OCI-LY7 (cell line): ENCODE measurements around the gene KLRK1. TPM values are rescaled to one million over a fixed set of nuclear protein-coding genes. Genes with fewer than 3 reads are reported as not detected.
A peak's percentile ranks its signal among the peaks of the same experiment; 100 is the strongest.
"Not testable (repeated sequence)": the region's sequence is repeated elsewhere in the genome, so short reads cannot be mapped to it uniquely, and the experiment has no call there.

Experiments
- BruUV-seq: library from RNA; stranded (reverse); fragments of 400-500 nt; replicated peaks from 2 replicates; lab custom pipeline; 2021; lab: Mats Ljungman, UMichigan
- CTCF ChIA-PET: fragments of 300-600 bp; sonication (Branson Sonifier 250); formaldehyde crosslinking; loops from one replicate; lab custom pipeline; 2022; ENCODE audit warnings: antibody characterized with exemption; ENCODE audit not compliant: unreplicated experiment; lab: Charles Lee
- POLR2A ChIA-PET: fragments of 300-600 bp; sonication (Branson Sonifier 250); formaldehyde crosslinking; loops from one replicate; lab custom pipeline; 2022; ENCODE audit warnings: antibody characterized with exemption; lab: Charles Lee
- DNase-seq: peaks from one replicate; pipeline ENCODE4 v3.0.0-alpha.2; 2015; ENCODE audit warnings: low spot score
- H2AFZ ChIP-seq: fragments of 200-600 bp; sonication (generic), shearing (Covaris generic); 2 replicates; pipeline ENCODE4 v1.6.1; 2014; ENCODE audit warnings: mild to moderate bottlenecking, antibody characterized with exemption, low read length, moderate library complexity
- H3K27ac ChIP-seq: fragments of 200-600 bp; sonication (generic); 2 replicates; pipeline ENCODE4 v1.5.1; 2014; ENCODE audit warnings: mixed run types, low read depth, mild to moderate bottlenecking, moderate library complexity, low read length, inconsistent platforms; ENCODE audit not compliant: poor library complexity, severe bottlenecking
- H3K36me3 ChIP-seq: fragments of 200-600 bp; sonication (generic); 2 replicates; pipeline ENCODE4 v1.6.1; 2014; ENCODE audit warnings: mild to moderate bottlenecking, antibody characterized with exemption, low read length, moderate library complexity, mixed read lengths; ENCODE audit not compliant: insufficient read depth
- H3K4me1 ChIP-seq: fragments of 200-600 bp; sonication (generic); 2 replicates; pipeline ENCODE4 v1.5.1; 2014; ENCODE audit warnings: mild to moderate bottlenecking, low read length; ENCODE audit not compliant: insufficient read depth, poor library complexity, severe bottlenecking
- H3K4me2 ChIP-seq: fragments of 200-600 bp; sonication (generic); 2 replicates; pipeline ENCODE4 v1.6.1; 2014; ENCODE audit warnings: mild to moderate bottlenecking, low read length
- H3K4me3 ChIP-seq: fragments of 200-600 bp; sonication (generic); 2 replicates; pipeline ENCODE4 v1.5.1; 2014; ENCODE audit warnings: mild to moderate bottlenecking, low read depth, low read length; ENCODE audit not compliant: poor library complexity, severe bottlenecking
- H3K79me2 ChIP-seq: fragments of 200-600 bp; sonication (generic); 2 replicates; pipeline ENCODE4 v1.6.1; 2016; ENCODE audit warnings: low read depth, mild to moderate bottlenecking, low read length, moderate library complexity, mixed read lengths; ENCODE audit not compliant: insufficient read depth
- H3K9me2 ChIP-seq: fragments of 200-600 bp; sonication (generic); 2 replicates; pipeline ENCODE4 v1.6.1; 2016; ENCODE audit warnings: mild to moderate bottlenecking, low read length, mixed read lengths; ENCODE audit not compliant: insufficient read depth
- H3K9me3 ChIP-seq: fragments of 200-600 bp; sonication (generic); 2 replicates; pipeline ENCODE4 v1.6.1; 2014; ENCODE audit warnings: mild to moderate bottlenecking, mixed run types, low read length, mixed read lengths
- H4K20me1 ChIP-seq: fragments of 200-600 bp; sonication (generic); 2 replicates; pipeline ENCODE4 v1.6.1; 2014; ENCODE audit warnings: mild to moderate bottlenecking, antibody characterized with exemption, low read length, moderate library complexity, mixed read lengths; ENCODE audit not compliant: insufficient read depth
- CTCF ChIP-seq: fragments of 200-600 bp; sonication (generic); conservative IDR thresholded peaks from 2 replicates; pipeline ENCODE4 v1.5.1; 2014; ENCODE audit warnings: mild to moderate bottlenecking, antibody characterized with exemption, low read length, moderate library complexity, mixed read lengths
- EZH2phosphoT487 ChIP-seq: fragments of 200-600 bp; sonication (generic); IDR thresholded peaks from 2 replicates; pipeline ENCODE4 v1.6.1; 2018; ENCODE audit warnings: low read depth, borderline replicate concordance, mild to moderate bottlenecking, mixed run types, antibody characterized with exemption, low read length, moderate library complexity, mixed read lengths
- intact Hi-C: fragments of 100-400 bp; cut with micrococcal nuclease; formaldehyde crosslinking; loops from one replicate; pipeline ENCODE4 v1.10.0; 2022; ENCODE audit not compliant: unreplicated experiment
- total RNA-seq, 2 experiments: library from RNA; depleted of rRNA in 1 of 2; stranded (reverse); fragments of >200 nt in 1 of 2; shearing (Covaris generic) in 1 of 2; gene quantifications; 2 replicates each; pipeline ENCODE4 v1.2.3, GENCODE V29; 2014 to 2022

KLRK1 gene
- total RNA-seq, 2 experiments from 2014 or later: 26.6 to 35.7 TPM

DNA sequence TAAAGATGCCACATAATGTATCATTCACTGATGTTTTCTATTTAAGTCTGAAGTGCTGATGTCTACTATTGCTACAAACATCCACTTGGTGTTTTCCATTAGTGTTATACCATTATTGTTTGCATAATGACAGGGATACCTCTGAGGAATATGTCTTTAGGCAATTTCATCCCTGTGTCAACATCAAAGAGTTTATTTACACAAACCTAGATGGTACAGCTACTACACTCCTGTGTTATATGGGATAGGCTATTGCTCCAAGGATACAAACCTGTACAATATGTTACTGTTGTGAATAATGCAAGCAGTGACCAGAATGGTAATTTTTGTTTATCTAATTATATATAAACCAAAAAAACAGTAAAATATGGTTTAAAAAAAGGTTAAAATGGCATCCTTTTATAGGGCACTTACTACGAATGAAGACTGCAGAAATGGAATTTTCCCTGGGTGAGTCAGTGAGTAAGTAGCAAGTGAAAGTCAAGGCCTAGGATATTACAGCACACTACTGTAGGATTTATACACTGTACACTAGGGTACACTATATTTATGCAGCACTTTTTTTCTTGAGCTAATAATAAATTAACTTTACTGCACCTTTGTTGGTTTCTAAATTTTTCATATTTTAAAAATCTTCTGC is 34.5 kb upstream of the KLRK1 start:
- H4K20me1 ChIP-seq, DNase-seq, H3K4me3 ChIP-seq, POLR2A ChIA-PET, H3K9me2 ChIP-seq, H3K36me3 ChIP-seq, H3K9me3 ChIP-seq, H3K27ac ChIP-seq, H3K4me1 ChIP-seq, H3K4me2 ChIP-seq, H2AFZ ChIP-seq, intact Hi-C loops, CTCF ChIA-PET, BruUV-seq, H3K79me2 ChIP-seq: not testable (repeated sequence)

DNA sequence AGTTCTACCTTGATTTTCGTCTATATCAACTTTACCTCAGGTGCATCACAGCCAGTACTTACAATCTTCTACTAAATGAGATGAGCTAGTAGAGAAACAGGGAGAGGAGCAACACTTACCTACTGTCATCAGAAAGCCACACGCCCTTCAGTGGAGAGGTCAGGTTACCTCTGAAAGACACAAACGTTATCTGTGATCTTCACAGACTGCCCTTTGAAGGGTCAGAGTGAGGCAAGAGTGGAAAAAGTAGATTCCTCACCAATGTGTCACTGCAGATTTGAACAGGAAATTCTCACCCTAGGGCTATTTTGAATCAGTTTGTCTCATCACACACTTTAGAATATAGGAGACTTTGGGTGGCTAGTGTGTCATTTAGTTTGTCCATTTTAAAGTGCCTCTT is 32.3 kb upstream of the KLRK1 start:
- H2AFZ ChIP-seq, H3K9me2 ChIP-seq, intact Hi-C loops, CTCF ChIA-PET, H3K27ac ChIP-seq, H4K20me1 ChIP-seq, H3K4me3 ChIP-seq, H3K4me1 ChIP-seq, BruUV-seq, H3K4me2 ChIP-seq, POLR2A ChIA-PET, H3K9me3 ChIP-seq, DNase-seq, H3K36me3 ChIP-seq, H3K79me2 ChIP-seq: not testable (repeated sequence)

GRCh38 chr12:10420334-10420733 is 30.5 kb upstream of the KLRK1 start, which contains the start of gene KLRC3:
Gene KLRC3, minus strand, starts transcription at chr12:10420595. Its CDS starts 45 bp downstream, at chr12:10420550.
- H3K79me2 ChIP-seq, H4K20me1 ChIP-seq, CTCF ChIA-PET, H3K9me3 ChIP-seq, H3K36me3 ChIP-seq, H3K4me1 ChIP-seq, DNase-seq, H3K9me2 ChIP-seq, BruUV-seq, intact Hi-C loops: not testable (repeated sequence)
- H2AFZ ChIP-seq: peak within 1 kb of the TSS; percentile 87
- H3K4me3 ChIP-seq: peak within 1 kb of the TSS; percentile 68
- peak within 1 kb of the TSS; percentile 64 for H3K4me2 ChIP-seq
- peak within 1 kb of the TSS; percentile 40 for H3K27ac ChIP-seq
- POLR2A ChIA-PET: interaction anchor here (0.7 kb wide), 1 partner anchor 16 kb away, joined by 3 read pairs; no protein-coding TSS in a partner anchor

GRCh38 chr12:10409392-10409791 is 19.6 kb upstream of the KLRK1 start, which contains the start of gene KLRC4:
Gene KLRC4, minus strand, starts transcription at chr12:10409757. Its CDS starts 182 bp downstream, at chr12:10409575.
- peak within 1 kb of the TSS; percentile 73 for H3K4me3 ChIP-seq
- no TSS peak for BruUV-seq
- H3K27ac ChIP-seq: peak within 1 kb of the TSS; percentile 86
- no peaks in the 10 kb centered on the region for H3K9me2 ChIP-seq
- H2AFZ ChIP-seq: peak within 1 kb of the TSS; percentile 36; the same call in 1 of the 2 replicates
- peaks cover 45% of the 10 kb centered on the region for H3K79me2 ChIP-seq
- peaks cover 19% of the 10 kb centered on the region for H3K9me3 ChIP-seq
- ChIA-PET POLR2A (interaction anchor here (0.6 kb wide), 1 partner anchor 12 kb away, joined by 5 read pairs; no protein-coding TSS in a partner anchor), CTCF (no interaction called here)
- no peaks in the 10 kb centered on the region for H4K20me1 ChIP-seq
- peak; percentile 92 for DNase-seq
- TF ChIP-seq CTCF (no peak), EZH2phosphoT487 (no peak)
- H3K4me2 ChIP-seq: peak within 1 kb of the TSS; percentile 79
- H3K36me3 ChIP-seq: peaks cover 27% of the 10 kb centered on the region
- intact Hi-C loops: loop anchor here (2.0 kb wide), 2 partner anchors 15 to 43 kb away; no protein-coding TSS in a partner anchor
- peaks cover 47% of the 10 kb centered on the region for H3K4me1 ChIP-seq
